HG02610 (cell line): ENCODE results near the gene FMN1.

Source experiments
- ATAC-seq: cut with Tn5 transposase; IDR thresholded peaks from one replicate; pipeline ENCODE4 v1.9.1; 2021; ENCODE audit warnings: mild to moderate bottlenecking, moderate library complexity; ENCODE audit not compliant: unreplicated experiment

FMN1 gene

GRCh38 chr15:33027306-33028035 is 167.0 kb downstream of the FMN1 start:
- ATAC-seq = no peak

- ATAC-seq = no peak
Observed at GRCh38 chr15:33026614-33027013, 167.9 kb downstream of the FMN1 start.

- ATAC-seq = no peak
Observed at GRCh38 chr15:33022629-33023028, 171.9 kb downstream of the FMN1 start.

- no peak for ATAC-seq
Observed at GRCh38 chr15:33021806-33022389, 172.6 kb downstream of the FMN1 start.

GRCh38 chr15:33019354-33019981 is 175.0 kb downstream of the FMN1 start:
- no peak for ATAC-seq

- ATAC-seq = no peak
Observed at GRCh38 chr15:33016405-33017024, 178.0 kb downstream of the FMN1 start.

- no peak for ATAC-seq
Observed at GRCh38 chr15:33014586-33014985, 179.9 kb downstream of the FMN1 start.

GRCh38 chr15:33013827-33014445 is 180.6 kb downstream of the FMN1 start:
- ATAC-seq = no peak

- no peak for ATAC-seq
Observed at GRCh38 chr15:33011976-33012375, 182.5 kb downstream of the FMN1 start.

- ATAC-seq = no peak
Observed at GRCh38 chr15:33009603-33010002, 184.9 kb downstream of the FMN1 start.

- ATAC-seq = no peak
Observed at GRCh38 chr15:33009026-33009425, 185.5 kb downstream of the FMN1 start.

GRCh38 chr15:33008284-33008995 is 186.1 kb downstream of the FMN1 start:
- ATAC-seq = no peak

GRCh38 chr15:33007303-33007855 is 187.1 kb downstream of the FMN1 start:
- no peak for ATAC-seq

- no peak for ATAC-seq
Observed at GRCh38 chr15:33005582-33005981, 188.9 kb downstream of the FMN1 start.

GRCh38 chr15:33001926-33002325 is 192.6 kb downstream of the FMN1 start:
- ATAC-seq = no peak

- ATAC-seq = no peak
Observed at GRCh38 chr15:32998979-32999672, 195.4 kb downstream of the FMN1 start.

GRCh38 chr15:32998182-32998581 is 196.3 kb downstream of the FMN1 start:
- ATAC-seq = no peak

- no peak for ATAC-seq
Observed at GRCh38 chr15:32994810-32995424, 199.6 kb downstream of the FMN1 start.

- no peak for ATAC-seq
Observed at GRCh38 chr15:32993285-32993684, 201.2 kb downstream of the FMN1 start.
